GM13976 (cell line): ENCODE data around the gene MVD.
A peak's percentile ranks its signal among the peaks of the same experiment; 100 is the strongest.
"Not testable (repeated sequence)": the region's sequence is repeated elsewhere in the genome, so short reads cannot be mapped to it uniquely, and the experiment has no call there.

Experiments
- DNase-seq: peaks from one replicate; pipeline ENCODE4 v3.0.0; 2012; ENCODE audit warnings: low spot score
- in situ Hi-C: fragments of 300-500 bp; cut with MboI; formaldehyde crosslinking; loops from one replicate; pipeline ENCODE4 v1.12.0; 2022; ENCODE audit warnings: low sequenced_read_pairs, mixed read lengths, inconsistent platforms; ENCODE audit not compliant: unreplicated experiment
- TF ChIP-seq, protein P1 (sequence below): IDR thresholded peaks from 2 replicates; pipeline ENCODE4 v1.5.1; 2012; ENCODE audit warnings: borderline replicate concordance, mild to moderate bottlenecking; ENCODE audit not compliant: insufficient read depth; ENCODE audit errors: extremely low read depth, missing control alignments, control extremely low read depth

MVD gene

GRCh38 chr16:88672776-88673175 lies 9.9 kb upstream of the MVD start:
- in situ Hi-C loops: no loop called here
- DNase-seq: no peak
- TF ChIP-seq, protein P1, sequence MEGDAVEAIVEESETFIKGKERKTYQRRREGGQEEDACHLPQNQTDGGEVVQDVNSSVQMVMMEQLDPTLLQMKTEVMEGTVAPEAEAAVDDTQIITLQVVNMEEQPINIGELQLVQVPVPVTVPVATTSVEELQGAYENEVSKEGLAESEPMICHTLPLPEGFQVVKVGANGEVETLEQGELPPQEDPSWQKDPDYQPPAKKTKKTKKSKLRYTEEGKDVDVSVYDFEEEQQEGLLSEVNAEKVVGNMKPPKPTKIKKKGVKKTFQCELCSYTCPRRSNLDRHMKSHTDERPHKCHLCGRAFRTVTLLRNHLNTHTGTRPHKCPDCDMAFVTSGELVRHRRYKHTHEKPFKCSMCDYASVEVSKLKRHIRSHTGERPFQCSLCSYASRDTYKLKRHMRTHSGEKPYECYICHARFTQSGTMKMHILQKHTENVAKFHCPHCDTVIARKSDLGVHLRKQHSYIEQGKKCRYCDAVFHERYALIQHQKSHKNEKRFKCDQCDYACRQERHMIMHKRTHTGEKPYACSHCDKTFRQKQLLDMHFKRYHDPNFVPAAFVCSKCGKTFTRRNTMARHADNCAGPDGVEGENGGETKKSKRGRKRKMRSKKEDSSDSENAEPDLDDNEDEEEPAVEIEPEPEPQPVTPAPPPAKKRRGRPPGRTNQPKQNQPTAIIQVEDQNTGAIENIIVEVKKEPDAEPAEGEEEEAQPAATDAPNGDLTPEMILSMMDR: peak; percentile 3

DNA sequence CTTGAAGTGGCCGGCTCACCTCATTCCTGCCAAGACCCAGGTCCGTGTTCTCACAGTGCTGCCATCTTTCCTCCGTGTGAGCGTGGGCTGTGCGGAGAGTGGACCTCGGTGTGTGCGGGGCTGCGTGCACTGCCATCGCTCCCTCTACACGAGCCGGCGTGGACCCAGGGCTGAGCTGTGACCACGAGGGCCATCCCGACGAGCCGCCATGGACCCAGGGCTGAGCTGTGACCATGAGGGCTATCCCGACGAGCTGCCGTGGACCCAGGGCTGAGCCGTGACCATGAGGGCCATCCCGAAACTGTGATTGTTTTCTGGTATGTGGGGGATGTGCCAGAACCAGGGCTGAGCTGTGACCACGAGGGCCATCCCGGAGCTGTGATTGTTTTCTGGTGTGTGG lies 8.9 kb upstream of the MVD start:
- DNase-seq: no peak
- in situ Hi-C loops: no loop called here
- TF ChIP-seq, protein P1: no peak

DNA sequence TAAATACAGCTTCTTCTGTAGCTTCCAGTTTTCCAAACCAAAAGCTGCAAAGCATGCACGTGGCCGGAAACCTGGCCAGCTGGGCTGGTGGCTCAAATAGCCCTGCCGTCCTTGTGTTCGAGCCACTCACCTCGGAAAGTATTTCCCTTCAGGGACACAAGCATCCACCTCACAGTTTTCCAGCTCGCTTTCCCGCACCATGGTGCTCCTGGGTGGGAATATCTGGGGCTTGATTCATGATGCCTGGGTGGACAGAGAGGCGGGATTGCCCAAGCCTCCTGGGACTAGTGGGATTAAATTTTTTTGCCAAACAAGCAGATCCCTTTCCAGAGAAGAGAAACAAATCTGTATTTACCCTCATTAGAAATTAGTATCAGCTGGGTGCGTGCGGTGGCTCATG lies 7.1 kb upstream of the MVD start:
- no peak for DNase-seq
- TF ChIP-seq, protein P1: no peak
- in situ Hi-C loops: no loop called here

- in situ Hi-C loops, DNase-seq: not testable (repeated sequence)
Observed at GRCh38 chr16:88669493-88669892, 6.6 kb upstream of the MVD start.

DNA sequence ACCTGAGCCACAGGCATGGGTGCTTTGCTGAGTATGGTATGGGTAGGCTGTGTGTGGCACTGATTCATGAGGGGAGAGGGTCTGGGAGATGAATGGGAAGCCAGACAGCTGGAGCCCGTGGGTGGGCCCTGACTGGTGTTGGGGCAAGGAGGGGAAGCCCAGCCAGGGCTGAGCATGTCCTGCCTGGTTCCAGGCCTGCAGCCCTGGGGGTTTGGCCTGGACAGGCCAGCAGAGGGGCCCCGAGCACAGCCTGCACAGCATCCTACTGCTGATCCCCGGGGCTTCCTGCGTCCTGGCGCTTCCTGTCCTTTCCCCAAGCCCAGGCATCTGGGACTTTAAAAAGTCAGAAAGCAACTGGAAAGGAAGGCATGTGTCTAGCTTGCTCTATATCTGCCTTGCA lies 4.6 kb upstream of the MVD start:
- TF ChIP-seq, protein P1: no peak
- in situ Hi-C loops: no loop called here
- DNase-seq: no peak

DNA sequence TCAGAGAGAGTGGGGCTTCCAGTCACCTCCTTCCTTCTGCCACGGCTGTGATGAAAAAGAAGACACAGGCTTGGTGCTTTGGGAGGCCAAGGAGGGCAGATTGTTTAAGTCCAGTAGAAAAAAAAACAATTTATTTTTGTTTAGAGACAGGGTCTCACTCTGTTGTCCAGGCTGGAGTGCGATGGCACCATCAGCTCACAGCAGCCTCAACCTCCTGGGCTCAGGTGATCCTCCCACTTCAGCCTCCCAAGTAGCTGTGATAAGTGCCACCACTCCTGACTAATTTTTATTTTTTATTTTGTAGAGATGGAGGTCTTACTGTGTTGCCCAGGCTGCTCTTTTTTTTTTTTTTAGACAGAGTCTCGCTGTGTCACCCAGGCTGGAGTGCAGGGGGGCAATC lies 2.7 kb upstream of the MVD start:
- DNase-seq: no peak
- in situ Hi-C loops: no loop called here
- TF ChIP-seq, protein P1: no peak

DNA sequence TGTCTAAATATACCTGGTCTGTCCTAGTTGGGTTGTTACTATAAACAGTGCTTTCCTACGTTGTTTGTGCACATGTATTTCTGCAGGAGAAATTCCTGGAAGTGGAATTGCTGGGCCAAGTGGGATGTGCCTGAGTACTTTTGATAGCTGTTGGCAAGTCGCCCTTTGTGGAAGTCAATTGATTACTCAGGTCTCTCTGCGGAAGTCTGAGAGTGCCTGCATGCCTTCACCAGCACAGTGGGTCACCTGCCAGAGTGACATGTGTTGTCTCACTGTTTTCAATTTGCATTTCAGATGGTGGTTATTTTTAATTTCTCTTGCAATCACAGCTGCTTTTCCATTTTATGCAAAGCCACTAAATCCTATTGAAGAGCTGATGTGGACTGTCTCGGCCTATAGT lies 2.3 kb upstream of the MVD start:
- DNase-seq: no peak
- TF ChIP-seq, protein P1: no peak
- in situ Hi-C loops: no loop called here
